CD4-positive, alpha-beta T cell treated with Interleukin-6 at 100 ng/mL for 8 hours (primary cell): ENCODE data around the gene AMOTL1.

ENCODE experiments used
- DNase-seq: peaks from one replicate; pipeline ENCODE4 v3.0.0-alpha.2; 2020; ENCODE audit warnings: mixed read lengths, low spot score

AMOTL1 gene

GRCh38 chr11:94741022-94741679, 27.0 kb upstream of the AMOTL1 start:
- DNase-seq: no peak

DNA sequence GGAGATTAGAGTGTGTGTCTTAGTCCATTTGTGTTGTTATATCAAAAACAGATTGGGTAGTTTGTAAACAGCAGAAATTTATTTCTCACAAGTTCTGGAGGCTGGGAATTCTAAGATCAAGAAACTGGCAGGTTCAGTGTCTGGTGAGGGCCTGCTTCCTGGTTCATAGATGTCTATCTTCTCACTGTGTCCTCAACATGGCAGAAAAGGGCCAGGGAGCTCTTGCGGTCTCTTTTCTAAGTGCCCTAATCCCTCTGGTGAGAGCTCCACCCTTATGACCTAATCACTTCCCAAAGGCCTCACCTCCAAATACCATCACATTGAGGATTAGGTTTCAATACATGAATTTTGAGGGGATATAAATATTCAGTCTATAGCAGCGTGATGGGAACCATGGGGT, 25.5 kb upstream of the AMOTL1 start:
- no peak for DNase-seq

GRCh38 chr11:94746721-94747120, 21.4 kb upstream of the AMOTL1 start:
- DNase-seq: no peak

DNA sequence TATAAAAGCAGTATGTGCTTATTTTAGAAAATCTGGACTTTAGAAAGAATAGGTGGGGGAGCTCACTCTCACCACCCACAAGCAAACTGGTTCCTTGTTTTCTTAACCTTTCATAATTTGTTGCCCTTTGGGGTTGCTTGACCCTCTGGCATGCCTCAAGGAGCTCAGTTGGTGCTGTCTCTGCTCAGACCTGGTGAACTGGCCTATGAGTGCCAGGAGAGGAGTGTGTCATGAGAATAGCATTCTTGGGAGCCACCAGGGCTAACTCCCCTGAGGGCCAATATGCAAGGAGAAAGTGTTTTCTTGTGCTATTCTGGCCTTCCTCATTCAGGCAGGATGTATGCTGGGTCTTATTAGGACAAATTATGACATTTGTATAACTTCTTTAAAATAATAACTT, 21.0 kb upstream of the AMOTL1 start:
- DNase-seq: no peak

DNA sequence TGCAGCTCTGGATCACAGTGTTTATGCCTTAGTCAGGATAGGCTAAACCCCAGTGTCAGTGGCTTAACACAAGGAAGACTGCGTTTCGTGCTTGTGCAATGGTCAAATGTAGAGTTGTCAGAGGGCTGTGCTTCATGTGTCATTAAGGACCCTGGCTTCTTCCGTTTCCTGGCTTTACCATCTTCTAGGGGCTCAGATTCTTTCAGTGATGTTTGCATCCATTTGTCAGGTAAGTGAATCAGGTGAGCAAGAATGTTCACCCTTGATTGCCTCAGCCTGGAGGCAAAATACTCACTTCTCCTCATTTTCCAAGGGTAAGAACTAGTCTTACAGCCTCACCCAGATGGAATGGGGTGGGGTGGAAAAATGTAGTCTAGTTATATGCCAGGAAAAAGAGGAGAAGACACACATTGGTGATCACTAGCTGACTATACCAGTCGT, 20.5 kb upstream of the AMOTL1 start:
- no peak for DNase-seq

- DNase-seq: no peak
These were observed 18.8 kb upstream of the AMOTL1 start for GRCh38 chr11:94749369-94749768.

DNA sequence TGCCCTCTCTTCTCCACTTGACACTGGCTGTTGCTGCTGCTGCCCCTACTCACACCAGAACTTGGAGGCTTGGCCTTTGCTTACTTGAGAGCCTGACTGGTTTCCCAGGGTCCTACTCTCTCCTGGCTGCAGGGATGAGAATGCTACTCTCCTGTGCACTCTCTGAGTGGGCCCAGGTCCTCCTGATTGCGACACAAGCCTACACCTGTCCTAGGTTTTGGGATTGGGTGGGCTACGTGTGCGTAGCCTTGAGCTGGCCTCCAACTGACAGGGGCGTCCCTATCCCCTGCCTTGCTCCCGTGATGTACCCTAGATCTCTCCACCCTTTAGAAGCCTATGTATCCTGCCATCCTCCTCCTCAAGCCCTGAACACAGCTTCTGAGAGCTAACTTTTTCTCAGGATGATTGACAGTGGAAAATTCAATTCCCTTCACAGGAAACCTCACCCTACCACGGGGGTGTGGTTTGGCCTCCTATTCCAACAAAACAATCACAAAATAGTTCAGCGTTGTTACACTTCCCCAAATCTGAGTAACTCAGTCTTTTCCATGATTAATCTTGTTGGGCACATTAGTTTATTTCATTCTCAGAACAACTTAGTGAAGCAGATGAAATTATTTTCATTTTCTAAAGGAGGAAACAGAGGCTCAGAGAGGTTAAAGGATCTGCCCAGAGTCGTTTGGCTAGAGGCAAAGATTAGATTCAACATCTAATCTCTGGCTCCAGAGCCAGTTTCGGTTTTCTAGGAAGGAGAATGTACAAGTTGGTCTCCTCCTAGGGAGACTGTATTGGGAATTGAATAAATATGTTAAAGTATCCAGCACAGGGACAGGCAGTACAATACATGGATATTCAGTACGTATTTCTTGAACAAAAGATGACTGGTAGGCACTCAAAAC, 17.6 kb upstream of the AMOTL1 start:
- DNase-seq: no peak

GRCh38 chr11:94751218-94751609, 16.9 kb upstream of the AMOTL1 start:
- DNase-seq: no peak

DNA sequence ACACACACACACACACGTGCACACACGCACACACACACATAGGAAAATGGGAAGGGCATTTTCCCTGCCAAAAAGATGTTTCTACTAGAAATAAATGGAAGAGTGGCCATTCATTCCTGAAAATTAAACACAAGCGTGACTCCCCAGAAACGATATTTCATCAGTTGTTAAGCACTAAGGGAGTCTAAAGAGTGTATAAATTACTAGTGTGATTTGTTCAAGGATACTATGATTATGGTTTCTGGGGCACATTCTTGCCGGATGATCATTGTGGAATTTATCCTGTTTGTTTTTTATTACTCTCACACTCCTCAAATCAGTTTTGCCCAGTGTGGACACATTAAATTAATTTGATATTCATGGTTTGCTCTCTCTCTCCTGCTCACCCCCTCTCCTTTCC, 16.4 kb upstream of the AMOTL1 start:
- DNase-seq: no peak

- no peak for DNase-seq
These were observed 14.5 kb upstream of the AMOTL1 start for GRCh38 chr11:94753630-94754029.

DNA sequence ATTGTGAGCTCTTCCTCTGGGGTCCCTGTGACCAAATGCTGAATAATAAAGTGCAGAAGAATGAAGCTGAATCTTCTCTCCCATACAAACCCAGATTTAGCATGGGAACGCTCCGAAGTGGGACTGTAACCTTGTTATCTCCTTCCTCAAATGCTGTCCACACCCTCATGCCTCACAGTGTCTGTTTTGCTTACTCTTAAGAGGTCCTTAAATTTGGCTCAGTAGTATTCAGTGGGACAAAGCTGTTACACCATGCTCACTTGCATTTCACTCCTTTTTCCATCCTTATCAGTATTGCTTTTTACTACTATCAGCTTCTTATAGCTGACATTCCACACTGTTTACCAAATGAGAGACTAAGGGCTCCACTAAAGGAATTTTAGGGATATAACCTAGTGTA, 13.8 kb upstream of the AMOTL1 start:
- no peak for DNase-seq

- no peak for DNase-seq
These were observed 13.3 kb upstream of the AMOTL1 start for GRCh38 chr11:94754819-94755218.

DNA sequence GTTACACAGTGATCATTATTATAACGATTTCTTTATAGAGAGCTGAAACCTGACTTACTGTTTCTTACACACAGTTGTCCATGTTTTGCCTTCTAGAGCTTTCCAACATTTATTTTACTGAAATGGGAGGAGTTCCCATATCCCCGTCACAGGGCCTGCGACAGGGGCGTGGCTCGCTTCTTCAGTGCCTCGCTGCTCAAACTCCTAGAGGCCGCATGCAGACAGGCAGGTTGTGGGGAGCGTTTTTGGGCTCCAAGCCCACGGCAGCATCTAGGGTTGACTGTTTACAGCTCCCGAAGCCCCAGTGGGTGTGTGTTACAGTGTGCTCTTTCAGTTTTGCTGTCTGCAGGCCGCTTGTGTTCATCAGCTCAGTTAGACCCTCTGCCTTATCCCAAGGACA, 12.7 kb upstream of the AMOTL1 start:
- DNase-seq: no peak

- no peak for DNase-seq
These were observed 11.0 kb upstream of the AMOTL1 start for GRCh38 chr11:94757037-94757735.

- DNase-seq: no peak
These were observed 9.5 kb upstream of the AMOTL1 start for GRCh38 chr11:94758666-94759065.

- DNase-seq: no peak
These were observed 8.6 kb upstream of the AMOTL1 start for GRCh38 chr11:94759522-94759921.

DNA sequence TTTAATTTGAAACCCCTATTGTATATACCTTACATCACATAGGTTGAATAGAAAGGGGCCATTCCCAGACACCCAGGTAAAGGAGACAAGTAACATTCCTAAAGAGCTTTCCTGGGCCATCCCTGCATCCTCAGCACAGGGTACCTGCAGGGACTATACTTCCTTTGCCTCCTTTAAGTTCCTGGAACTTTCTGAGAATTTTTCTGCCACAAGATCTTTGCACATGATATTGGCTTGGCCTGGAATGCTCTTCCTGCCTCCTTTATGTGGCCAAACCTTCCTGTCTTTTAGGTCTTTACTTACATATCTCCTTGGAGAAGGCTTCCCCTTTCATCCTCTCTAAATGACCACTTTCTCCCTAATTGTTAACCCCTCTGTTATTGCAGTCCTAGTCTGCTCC, 7.9 kb upstream of the AMOTL1 start:
- no peak for DNase-seq

GRCh38 chr11:94762208-94762607, 5.9 kb upstream of the AMOTL1 start:
- no peak for DNase-seq

GRCh38 chr11:94762995-94763394, 5.2 kb upstream of the AMOTL1 start:
- DNase-seq: no peak

DNA sequence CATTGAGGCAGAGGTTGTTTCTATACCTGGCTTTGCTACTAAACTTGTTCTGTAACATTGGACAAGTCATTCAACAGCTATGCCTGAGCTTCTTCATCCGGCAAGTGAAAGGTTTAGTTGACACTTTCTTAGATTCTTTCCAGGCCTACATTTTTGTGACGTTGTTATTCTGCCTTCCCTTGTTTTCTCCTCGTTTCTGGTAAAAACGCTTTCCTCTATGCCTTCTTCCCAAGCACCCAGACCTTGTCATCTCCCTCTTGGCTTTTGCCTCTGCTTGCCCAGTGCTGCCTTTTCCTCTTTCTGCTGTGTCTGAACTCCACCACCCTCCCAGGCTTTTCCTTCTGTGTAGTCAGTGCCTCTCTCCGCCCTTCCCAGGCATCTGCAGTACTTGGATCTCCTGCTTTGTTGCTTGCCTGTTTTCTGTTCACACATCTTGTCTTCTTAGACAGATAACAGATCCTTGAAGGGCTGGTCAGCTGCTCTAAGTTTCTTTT, 1.4 kb upstream of the AMOTL1 start:
- DNase-seq: no peak

- no peak for DNase-seq
These were observed 865 bp upstream of the AMOTL1 start for GRCh38 chr11:94767291-94767690.

GRCh38 chr11:94768602-94769541, 716 bp downstream of the AMOTL1 start:
- DNase-seq: no peak
